Osteocyte (in vitro differentiated cells): ENCODE results near the gene SELENOI. TPM values are rescaled to one million over a fixed set of nuclear protein-coding genes. Genes with fewer than 3 reads are reported as not detected.

Source experiments
- DNase-seq: peaks from one replicate; pipeline ENCODE4 v3.0.0; 2021; ENCODE audit warnings: mixed read lengths; ENCODE audit not compliant: unreplicated experiment; ENCODE audit errors: extremely low spot score
- H3K27ac Mint-ChIP-seq: one replicate; pipeline ENCODE4 v1.8.0; 2021; ENCODE audit warnings: mild to moderate bottlenecking, mixed read lengths; ENCODE audit not compliant: unreplicated experiment
- H3K27me3 Mint-ChIP-seq: one replicate; pipeline ENCODE4 v1.8.0; 2021; ENCODE audit warnings: mixed read lengths; ENCODE audit not compliant: unreplicated experiment
- H3K36me3 Mint-ChIP-seq: one replicate; pipeline ENCODE4 v1.8.0; 2021; ENCODE audit warnings: mixed read lengths; ENCODE audit not compliant: unreplicated experiment
- H3K4me1 Mint-ChIP-seq: one replicate; pipeline ENCODE4 v1.8.0; 2021; ENCODE audit warnings: mixed read lengths; ENCODE audit not compliant: unreplicated experiment
- H3K4me3 Mint-ChIP-seq: one replicate; pipeline ENCODE4 v1.8.0; 2021; ENCODE audit warnings: mild to moderate bottlenecking, moderate library complexity, mixed read lengths; ENCODE audit not compliant: unreplicated experiment
- H3K9me3 Mint-ChIP-seq: one replicate; pipeline ENCODE4 v1.8.0; 2021; ENCODE audit warnings: mixed read lengths; ENCODE audit not compliant: unreplicated experiment
- total RNA-seq: library from RNA; stranded (reverse); gene quantifications from 2 replicates; pipeline ENCODE4 v1.2.1, GENCODE V29; 2021
- TF ChIP-seq, protein P1 (sequence below): fragments of 200-600 bp; sonication (generic); IDR thresholded peaks from 2 replicates; pipeline ENCODE4 v1.5.0; 2021; ENCODE audit warnings: antibody characterized with exemption, mild to moderate bottlenecking, moderate library complexity

Gene SELENOI
- total RNA-seq, 1 donor from 2014 or later = 16.1 TPM

DNA sequence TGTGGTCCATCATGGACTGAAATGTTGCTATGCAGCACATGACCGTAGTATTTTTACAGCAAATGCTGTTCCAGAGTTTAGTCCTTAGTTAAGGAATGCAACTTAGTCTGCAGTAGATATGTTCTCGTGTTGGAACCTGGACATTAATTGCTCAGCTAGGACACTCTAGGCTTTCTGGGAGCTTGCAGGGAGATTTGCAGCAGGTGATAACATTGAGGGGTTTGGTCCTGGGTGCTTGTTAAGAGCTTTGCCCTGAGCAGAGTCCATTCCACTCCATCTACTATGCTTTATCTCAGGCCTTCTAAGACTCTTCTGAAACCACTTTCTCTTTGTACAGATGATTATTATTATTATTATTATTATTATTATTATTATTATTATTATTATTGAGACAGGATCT lies 82.9 kb downstream of the SELENOI start:
- Mint-ChIP-seq H3K36me3 (no peaks in the 10 kb centered on the region), H3K9me3 (no peaks in the 10 kb centered on the region), H3K4me3 (no peak overlapping the region), H3K4me1 (no peaks in the 10 kb centered on the region), H3K27ac (no peak overlapping the region), H3K27me3 (peaks cover 37% of the 10 kb centered on the region)
- DNase-seq = no peak
- TF ChIP-seq, protein P1, sequence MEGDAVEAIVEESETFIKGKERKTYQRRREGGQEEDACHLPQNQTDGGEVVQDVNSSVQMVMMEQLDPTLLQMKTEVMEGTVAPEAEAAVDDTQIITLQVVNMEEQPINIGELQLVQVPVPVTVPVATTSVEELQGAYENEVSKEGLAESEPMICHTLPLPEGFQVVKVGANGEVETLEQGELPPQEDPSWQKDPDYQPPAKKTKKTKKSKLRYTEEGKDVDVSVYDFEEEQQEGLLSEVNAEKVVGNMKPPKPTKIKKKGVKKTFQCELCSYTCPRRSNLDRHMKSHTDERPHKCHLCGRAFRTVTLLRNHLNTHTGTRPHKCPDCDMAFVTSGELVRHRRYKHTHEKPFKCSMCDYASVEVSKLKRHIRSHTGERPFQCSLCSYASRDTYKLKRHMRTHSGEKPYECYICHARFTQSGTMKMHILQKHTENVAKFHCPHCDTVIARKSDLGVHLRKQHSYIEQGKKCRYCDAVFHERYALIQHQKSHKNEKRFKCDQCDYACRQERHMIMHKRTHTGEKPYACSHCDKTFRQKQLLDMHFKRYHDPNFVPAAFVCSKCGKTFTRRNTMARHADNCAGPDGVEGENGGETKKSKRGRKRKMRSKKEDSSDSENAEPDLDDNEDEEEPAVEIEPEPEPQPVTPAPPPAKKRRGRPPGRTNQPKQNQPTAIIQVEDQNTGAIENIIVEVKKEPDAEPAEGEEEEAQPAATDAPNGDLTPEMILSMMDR = no peak

DNA sequence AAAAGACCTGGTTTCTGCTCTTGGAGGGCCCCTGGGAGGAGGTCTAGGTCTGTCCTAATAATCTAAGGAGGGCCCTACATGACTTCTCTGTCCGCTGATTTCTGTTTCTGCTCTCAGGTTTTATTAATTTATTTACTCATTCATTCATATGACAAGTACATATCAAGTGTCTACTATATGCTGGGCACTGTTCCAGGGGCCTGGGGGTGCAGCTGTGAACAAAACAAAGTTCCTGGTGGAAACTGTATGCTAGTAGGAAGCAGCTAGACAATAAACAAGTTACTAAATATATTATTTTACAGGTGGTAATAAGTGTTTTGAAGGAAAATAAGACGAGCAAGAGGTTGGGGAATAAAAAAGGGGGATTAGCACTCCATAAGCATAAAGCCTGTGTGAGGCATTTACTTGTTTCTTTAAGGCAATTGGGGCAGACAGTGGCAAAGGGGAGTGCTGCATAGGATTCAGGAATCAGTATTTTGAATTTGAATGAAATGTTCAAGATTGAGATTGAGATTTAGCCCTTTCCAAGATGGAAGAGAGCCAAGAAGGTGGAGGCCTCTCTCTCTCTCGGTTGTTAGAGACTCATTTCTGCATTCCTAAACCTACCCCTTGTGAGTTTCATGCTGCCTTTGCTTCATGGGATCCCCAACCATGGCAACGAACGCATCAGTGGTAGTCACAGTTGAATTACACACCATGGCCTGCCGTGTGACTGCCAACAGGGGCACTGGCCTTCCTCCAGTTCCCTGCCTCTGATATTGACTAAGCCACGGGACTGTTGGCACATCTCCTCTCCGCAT lies 84.0 kb downstream of the SELENOI start:
- Mint-ChIP-seq H3K27me3 (peaks cover 39% of the 10 kb centered on the region), H3K36me3 (no peaks in the 10 kb centered on the region), H3K4me1 (no peaks in the 10 kb centered on the region), H3K9me3 (no peaks in the 10 kb centered on the region), H3K27ac (no peak overlapping the region), H3K4me3 (no peak overlapping the region)
- DNase-seq = no peak
- TF ChIP-seq, protein P1 = no peak

DNA sequence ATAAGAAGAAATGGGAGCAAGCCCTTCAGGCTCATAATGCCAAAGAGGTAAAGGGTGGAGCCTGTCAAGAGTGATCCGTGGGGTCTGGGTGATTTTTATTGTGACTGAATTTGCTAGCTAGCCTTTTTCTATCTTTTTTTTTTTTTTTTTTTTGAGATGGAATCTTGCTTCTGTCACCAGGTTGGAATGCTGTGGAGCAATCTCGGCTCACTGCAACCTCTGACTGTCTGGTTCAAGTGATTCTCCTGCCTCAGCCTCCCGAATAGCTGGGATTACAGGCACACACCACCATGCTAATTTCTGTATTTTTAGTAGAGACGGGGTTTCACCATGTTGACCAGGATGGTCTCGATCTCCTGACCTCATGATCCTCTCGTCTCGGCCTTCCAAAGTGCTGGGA lies 84.9 kb downstream of the SELENOI start:
- Mint-ChIP-seq H3K9me3 (no peaks in the 10 kb centered on the region), H3K27me3 (peaks cover 37% of the 10 kb centered on the region), H3K4me3 (no peak overlapping the region), H3K4me1 (no peaks in the 10 kb centered on the region), H3K36me3 (no peaks in the 10 kb centered on the region), H3K27ac (no peak overlapping the region)
- DNase-seq = no peak
- TF ChIP-seq, protein P1 = no peak

DNA sequence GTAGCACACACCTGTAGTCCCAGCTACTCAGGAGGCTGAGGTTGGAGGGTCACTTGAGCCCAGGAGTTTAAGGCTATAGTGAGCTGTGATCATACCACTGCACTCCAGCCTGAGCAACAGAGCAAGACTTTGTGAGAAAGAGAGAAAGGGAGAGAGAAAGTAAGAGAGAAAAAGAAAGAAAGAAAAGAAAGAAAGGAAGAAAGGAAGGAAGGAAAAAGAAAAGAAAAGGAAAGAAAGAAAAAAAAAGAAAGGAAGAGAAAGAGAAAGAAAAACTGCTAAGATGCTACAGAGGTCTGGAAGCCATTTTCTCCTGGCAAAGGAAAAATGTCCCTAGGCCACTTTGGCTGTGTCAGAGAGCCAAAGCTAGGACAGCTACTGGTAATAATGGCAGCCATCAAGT lies 86.4 kb downstream of the SELENOI start:
- TF ChIP-seq, protein P1 = no peak
- Mint-ChIP-seq H3K4me3 (no peak overlapping the region), H3K36me3 (no peaks in the 10 kb centered on the region), H3K4me1 (no peaks in the 10 kb centered on the region), H3K27ac (no peak overlapping the region), H3K27me3 (peaks cover 35% of the 10 kb centered on the region), H3K9me3 (no peaks in the 10 kb centered on the region)
- DNase-seq = no peak

DNA sequence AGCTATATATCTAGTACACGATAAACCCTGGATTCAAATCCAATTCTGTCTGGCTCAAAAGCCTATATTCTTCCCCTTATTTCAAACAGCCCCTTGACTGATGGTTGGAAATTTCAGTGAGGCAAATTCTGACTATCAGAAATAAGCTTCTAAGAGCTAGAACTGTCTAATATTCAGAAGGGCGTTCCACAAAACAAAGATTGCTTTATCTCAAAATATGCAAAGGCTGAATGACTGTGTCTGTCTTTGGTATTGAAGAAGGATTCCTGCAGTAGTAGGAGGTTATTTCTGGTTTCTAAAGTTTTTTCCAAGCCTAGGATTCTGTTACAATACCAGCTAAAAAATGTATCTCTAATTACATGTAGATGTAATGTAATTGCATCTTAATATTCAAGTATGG lies 86.9 kb downstream of the SELENOI start:
- Mint-ChIP-seq H3K4me1 (no peaks in the 10 kb centered on the region), H3K9me3 (no peaks in the 10 kb centered on the region), H3K27ac (no peak overlapping the region), H3K4me3 (no peak overlapping the region), H3K27me3 (peaks cover 31% of the 10 kb centered on the region), H3K36me3 (no peaks in the 10 kb centered on the region)
- TF ChIP-seq, protein P1 = no peak
- DNase-seq = no peak
